Limb (tissue), 2 donors: Measurements from ENCODE around the gene KHSRP.

ENCODE experiments used
- DNase-seq, 2 donors: peaks; one replicate each; pipeline ENCODE4 v3.0.0-alpha.2; 2016; ENCODE audit errors: extremely low spot score in 2 of 2

KHSRP gene

DNA sequence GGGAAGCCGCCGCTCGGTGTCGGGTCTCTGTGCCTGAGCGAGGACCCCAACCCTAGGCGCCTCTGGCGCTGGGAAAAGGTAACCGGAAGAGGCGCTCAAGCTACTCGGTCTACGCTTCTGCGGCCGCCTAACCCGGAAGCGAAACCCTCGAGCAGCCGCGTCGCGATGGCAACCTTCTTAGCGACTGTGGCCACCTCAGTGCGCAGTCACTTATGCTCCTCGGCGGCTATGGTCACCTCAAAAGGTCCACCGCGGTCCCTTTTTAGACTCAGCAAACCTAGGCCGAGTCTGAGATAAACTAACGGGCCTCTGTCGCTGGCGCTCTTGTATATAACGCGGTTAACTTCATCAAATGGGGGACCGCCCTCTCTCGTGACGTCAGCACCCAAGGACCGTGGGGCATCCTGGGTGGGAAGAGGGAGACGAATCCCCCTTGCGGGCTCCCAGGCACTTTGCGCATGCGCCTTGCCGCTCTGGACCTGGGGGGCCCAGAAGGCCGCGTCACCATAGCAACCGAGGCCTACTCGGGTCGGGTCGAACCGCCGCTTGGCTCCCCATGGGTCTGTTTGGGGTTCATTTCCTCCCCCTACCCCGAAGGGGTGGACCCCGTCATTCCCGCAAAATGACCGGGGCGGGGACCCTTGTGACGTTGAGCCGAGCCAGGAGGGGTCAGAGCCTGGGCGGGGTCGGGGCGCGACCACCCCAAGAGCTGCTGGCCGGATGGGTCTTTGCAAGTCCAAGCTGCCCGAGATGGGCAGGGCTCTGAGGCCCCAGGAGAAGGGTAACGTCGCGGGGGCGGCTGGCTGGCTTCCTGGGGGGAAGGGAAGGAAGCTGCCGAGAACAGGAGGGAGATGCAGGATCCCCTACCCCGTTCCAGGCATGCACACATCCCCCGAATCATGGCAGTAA lies 31.3 kb downstream of the KHSRP start, which contains the start of gene GTF2F1:
GTF2F1 (minus strand) TSS at position 91 of the 909 bp plus-strand sequence. CDS start 169 bp downstream, outside the sequence.
- DNase-seq = peak; percentile 97 to 98

DNA sequence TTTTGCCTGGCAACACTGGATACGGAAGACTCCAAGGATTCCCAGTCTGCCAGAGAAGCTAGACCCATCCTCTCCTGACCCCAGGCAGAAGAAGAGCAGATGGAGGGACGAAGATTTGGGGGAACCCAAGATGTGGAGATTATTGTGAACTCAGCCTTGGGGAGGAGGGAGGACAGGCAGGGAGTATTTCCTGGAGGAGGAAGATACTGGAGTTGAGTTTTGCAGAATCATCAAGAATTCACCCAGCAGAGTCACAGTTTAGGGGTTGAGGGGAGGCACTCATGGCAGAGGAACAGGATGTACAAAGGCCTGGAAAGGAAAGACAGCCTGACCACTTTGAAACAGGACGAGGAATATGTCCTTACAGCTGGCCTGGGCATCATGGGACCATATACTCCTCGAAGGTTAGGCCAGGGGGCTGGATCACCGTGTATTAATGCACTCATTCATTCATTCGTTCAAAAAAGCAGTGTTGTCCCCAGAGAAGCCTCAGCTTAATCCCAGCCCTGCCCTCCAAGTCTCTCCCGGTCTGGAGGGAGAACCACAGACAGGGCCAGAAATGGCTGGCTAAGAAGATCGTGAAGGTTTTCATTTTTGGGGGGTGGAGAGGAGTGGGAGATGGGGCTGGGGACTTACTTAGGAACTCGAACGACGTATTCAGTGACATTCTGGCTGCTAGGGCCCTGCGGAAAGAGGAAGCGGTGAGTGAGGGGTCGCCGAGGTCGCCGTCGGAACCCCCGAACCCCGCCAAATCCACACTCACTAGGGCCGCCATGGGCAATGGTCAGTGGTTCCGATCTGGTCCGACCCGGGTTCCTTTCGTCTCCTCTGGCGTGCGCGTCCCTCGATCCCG lies 32.2 kb downstream of the KHSRP start:
- DNase-seq = no peak

DNA sequence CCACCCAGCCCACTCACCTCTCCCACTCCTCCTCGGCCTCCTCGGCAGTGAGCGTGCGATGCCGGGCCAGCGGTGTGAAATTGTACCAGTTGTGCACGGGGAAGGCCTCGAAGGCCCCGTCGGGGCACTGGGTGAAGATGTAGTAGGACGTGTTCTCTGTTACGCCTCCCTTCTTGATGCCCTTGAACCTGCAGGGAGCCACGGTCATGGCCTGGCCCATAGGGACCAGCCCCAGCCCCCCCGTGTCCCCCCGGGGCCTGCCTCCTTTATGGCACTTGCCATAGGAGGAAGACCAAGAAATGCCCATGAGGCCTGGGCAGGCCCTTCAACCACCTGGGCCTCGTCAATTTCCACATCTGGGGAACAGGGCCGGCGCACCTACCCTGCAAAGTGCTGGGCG lies 37.2 kb downstream of the KHSRP start:
- no peak for DNase-seq

DNA sequence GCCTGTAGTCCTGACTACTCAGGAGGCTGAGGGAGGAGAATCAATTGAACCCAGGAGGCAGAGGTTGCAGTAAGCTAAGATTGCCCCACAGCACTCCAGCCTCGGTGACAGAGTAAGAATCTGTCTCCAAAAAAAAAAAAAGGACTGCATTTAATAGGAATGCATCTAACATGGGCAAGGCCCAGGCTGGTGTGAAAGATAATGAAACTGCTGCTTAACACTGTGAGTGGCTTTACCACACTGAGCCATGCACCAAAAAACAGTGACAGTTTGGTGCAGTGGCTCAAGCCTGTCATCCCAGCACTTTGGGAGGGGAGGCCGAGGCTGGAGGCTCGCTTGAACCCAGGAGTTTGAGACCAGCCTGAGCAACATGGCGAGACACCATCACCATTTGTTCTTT lies 40.2 kb downstream of the KHSRP start:
- no peak for DNase-seq

DNA sequence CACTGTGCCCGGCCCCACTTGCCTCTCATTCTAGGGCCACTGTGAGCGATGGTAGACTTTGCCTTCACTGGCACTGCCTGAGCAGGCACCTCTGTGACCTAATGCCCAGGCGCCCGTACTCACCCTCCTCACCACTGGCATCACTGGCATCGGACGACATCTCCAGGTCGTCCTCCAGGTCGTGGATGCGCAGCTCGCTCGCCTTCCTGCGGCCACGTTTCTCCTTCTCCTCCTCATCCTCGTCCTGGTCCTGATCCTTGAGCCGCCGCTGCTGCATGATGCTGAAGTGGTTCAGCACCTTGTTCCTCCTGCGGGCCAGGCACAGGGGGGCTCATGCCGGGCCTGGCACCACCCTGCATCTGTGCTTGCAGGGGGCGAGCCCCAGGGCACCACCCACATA lies 41.4 kb downstream of the KHSRP start:
- DNase-seq = no peak

DNA sequence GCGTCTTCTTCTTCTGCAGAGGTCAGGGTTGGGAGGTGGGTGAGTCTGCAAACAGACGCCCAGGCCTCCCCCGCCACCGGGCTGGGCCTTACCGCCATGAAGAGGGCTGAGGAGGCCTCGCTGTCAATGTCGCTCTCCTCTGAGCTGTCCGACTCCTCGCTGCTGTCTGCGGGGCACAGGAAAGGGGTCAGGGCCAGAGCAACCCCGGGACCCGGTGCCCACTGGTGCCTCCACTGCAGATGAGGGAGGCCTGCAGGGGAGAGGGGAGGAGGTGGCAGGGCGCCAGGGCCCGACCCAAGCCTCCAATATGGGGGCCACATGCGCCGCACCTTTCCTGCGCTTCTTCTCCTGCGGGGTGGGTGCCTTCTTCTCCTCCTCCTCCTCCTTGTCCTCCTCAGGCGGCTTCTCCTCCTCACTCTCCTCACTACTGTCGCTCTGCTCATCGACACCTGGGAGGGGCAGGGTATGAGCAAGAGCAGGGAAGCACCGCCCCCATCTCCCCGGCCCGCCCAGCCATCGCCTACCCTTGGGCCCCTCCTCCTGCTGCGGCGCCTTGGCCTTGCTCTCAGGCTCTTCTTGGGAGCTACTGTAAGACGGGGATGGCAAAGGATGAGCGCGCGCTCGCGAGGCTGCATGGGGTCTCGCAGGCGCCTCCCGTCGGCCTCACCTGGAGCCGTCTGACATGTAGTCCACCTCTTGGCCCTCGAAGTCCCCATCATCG lies 43.4 kb downstream of the KHSRP start:
- DNase-seq = no peak

DNA sequence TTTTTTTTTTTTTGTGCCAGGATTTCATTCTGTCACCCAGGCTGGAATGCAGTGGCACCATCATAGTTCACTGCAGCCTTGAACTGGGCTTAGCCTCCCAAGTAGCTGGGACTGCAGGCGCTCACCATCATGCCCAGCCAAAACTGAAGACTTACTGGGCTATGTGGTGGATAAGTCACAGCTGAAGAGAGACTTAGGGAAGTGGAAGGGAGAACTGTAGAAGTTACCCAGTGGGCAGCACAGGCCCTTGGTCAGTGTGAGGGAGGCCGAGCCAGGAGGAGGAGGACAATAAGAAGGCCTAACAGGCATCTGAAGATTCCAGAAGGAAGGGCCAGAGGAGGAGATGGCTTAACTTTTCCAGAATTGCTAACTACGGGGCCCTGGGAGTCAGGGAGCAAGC lies 44.9 kb downstream of the KHSRP start:
- DNase-seq = no peak

DNA sequence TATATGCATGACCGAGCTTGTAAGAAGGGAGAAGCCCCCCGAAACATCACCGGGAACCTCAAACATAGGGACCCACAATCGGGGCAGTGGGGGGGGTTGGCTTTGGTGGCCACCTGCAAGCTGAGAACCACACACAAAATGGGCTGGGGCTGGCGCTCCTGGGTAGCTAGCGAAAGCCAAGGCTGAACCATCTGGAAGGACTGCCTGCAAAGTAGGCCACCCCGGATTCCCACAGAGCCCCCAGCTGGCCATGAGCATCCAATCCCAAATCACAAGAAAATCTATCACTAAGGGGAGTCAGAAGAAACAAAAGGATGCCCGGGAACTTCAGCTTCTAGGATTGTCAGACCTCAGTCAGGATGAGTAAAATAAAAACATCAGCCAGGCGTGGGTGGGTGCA lies 46.1 kb downstream of the KHSRP start:
- no peak for DNase-seq

DNA sequence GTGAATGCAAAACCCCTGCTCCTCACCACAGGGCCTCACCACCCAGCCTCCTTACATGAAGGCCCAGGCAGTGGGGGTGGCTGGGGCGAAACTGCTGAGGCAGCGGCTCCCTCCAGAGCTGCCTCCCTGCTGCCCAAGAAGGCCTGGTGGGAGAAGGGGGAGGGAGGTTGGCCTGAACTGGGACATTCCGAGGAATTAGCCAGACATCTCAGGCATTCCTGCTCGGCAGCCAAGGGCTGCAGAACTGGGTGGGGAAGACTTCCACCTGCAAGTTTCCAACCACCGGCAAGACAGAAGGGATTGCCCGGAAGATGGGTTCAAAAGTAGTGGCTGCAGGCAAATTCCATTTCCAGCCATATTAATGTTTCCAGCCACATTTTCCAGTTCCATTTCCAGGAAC lies 46.6 kb downstream of the KHSRP start:
- peak; percentile 30 to 52 for DNase-seq

DNA sequence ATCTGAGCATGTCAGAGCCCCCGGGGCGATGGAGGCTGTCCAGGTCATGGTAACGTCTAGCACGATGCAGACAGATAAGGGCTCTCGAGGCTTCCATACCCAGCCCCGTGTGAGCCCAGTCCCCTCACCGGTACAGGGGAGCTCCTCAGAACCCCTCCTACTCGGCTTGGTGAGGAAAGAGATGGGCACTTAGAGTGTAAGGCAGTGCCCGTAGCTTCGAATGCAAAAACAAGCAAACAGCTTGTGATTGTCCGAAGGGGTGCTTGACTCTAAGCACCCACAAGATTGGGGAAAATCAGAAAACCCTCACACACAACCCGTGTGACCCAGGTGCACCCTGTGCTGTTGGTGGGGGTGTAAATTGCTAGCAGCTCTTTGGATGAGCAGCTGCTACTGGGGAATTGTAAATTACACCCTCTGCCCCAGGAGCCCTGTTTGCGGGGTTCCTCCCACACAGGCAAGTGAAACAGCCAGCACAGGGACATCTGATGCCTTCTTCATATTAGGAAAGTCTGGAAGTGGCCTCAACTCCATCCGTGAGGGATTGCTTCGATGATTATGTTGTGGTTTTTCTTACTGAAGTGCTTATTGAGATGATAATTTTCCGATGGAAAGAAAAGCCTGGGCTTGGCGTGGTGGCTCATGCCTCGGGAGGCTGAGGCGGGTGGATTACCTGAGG lies 48.0 kb downstream of the KHSRP start:
- no peak for DNase-seq

DNA sequence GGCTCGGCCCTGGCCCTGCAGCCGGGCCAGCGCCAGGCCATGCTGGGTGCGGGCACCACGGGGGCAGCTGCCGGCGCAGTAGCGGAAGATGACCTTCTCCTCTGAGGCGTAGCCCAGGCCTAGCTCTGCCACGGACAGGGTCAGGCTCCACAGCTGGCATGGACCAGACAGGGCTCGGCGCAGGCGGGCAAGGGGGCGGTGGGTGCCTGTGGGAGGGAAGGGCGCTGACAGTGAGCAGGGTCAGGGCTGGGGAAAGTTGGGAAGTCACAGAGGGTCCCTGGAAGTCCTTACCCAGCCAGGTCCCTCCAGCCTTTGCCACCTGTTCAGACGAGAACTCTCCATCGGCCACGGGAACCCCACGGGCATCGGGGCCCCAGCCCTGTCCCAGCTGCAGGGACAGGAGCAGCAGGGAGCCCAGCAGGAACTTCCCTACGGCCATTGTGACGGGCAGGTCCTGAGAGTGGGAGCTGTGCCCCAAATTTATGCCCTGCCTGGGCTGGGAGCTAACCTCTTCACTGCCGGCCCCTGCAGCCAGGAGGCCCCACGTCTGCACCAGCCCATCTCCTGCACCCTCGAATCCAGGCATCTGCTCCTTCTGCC lies 49.1 kb downstream of the KHSRP start, which contains the start of gene PSPN:
PSPN (minus strand) TSS at position 523 of the 600 bp plus-strand sequence; CDS start at position 439, 84 bp downstream.
- no peak for DNase-seq

DNA sequence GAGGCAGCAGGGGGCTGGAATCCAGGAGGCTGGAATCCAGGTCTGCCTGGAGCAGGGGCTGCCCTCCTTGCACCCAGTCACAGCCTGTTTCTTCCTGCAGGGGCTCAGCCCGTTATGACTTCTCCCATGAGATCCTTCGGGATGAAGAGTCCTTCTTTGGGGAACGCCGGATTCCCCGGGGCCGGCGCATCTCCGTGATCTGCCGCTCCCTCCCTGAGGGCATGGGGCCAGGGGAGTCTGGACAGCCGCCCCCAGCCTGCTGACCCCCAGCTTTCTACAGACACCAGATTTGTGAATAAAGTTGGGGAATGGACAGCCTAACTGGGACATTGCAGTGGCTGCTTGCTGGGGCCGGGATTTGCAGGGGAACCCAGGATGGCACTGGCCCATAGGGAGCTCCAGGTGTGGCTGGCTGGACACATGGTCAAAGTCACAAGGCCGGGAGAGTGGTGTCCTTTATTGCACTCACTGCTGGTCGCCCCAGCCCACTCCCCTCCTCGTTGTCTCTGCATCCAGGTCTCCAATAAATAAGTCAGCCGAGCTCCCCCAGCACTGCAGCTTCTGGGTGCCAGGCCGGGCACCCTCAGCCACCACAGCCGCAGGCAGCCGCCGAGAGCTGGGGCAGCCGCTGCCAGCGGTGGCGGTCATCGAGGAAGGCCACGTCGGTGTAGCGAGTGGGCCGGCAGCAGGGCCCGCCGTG lies 49.8 kb downstream of the KHSRP start:
- no peak for DNase-seq

DNA sequence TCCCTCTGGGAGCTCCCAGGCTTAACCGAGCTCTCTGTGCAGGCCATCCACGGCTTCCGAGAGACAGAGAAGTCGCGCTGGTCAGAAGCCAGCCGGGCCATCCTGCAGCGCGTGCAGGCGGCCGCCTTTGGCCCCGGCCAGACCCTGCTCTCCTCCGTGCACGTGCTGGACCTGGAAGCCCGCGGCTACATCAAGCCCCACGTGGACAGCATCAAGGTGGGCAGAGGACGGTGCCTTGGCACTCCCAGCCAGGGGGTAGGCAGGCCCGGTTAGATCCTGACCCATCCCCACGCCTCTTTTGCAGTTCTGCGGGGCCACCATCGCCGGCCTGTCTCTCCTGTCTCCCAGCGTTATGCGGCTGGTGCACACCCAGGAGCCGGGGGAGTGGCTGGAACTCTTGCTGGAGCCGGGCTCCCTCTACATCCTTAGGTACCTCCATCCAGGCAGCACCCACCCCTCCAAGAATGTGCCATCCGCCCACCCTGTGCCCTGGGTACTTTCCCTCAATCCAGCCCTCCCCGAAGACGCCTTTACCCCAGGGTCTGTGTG lies 50.4 kb downstream of the KHSRP start:
- DNase-seq = no peak

DNA sequence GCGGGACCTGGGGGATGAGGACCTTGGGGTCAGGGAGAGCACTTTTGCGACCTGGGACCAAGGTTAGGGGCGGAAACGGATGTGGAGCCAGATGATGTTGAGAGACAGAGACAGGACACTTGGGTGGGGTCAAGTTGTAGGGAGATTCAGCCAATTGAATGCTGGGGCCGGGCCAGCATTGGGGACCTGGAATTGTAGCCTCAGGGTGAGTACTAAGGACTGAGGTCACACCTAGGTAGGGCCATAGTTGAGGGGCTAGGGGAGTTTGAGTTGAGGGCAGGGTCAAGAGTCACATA lies 50.9 kb downstream of the KHSRP start:
- DNase-seq = no peak

DNA sequence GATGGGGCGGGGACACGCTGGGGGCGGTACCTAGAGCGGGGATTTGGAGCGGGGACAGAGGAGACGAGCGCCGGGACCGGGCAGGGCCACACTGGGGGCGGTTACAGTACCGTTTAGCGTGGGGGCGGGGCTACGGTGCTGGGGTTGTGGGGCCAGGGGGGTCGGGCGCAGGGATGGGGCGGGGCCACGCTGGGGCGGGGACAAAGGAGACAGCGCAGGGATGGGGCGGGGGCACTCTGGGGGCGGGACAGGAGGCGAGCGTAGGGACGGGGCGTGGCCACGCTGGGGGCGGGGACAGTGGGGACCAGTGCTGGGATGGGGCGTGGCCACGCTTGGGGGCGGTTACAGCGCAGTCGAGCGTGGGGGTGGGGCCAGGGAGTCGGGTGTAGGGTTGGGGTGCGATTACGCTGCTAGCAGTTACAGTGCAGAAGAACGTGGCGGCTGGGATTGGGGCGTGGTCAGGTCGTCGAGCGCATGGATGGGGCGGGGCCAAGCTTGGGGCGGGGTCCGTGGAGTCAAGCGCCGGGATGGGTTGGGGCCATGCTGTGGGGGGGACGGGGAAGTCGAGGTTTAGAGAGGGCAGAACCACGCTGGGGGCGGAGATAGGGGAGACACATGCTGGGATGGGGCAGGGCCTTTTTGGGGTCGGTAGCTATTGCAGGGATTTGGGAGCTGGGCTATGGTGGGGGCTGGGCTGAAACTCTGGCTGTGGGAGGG lies 51.4 kb downstream of the KHSRP start:
- DNase-seq = peak; percentile 99 to 100

DNA sequence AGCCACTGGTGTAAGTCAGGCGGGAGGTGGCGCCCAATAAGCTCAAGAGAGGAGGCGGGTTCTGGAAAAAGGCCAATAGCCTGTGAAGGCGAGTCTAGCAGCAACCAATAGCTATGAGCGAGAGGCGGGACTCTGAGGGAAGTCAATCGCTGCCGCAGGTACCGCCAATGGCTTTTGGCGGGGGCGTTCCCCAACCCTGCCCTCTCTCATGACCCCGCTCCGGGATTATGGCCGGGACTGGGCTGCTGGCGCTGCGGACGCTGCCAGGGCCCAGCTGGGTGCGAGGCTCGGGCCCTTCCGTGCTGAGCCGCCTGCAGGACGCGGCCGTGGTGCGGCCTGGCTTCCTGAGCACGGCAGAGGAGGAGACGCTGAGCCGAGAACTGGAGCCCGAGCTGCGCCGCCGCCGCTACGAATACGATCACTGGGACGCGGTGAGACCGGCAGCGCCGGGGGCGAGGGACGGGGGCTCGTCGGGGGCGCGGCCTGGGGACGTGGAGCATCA lies 52.0 kb downstream of the KHSRP start, which contains the start of gene ALKBH7:
ALKBH7 (plus strand) TSS at position 201 of the 502 bp plus-strand sequence; CDS start at position 228, 27 bp downstream.
- DNase-seq = peak; percentile 96 to 100

DNA sequence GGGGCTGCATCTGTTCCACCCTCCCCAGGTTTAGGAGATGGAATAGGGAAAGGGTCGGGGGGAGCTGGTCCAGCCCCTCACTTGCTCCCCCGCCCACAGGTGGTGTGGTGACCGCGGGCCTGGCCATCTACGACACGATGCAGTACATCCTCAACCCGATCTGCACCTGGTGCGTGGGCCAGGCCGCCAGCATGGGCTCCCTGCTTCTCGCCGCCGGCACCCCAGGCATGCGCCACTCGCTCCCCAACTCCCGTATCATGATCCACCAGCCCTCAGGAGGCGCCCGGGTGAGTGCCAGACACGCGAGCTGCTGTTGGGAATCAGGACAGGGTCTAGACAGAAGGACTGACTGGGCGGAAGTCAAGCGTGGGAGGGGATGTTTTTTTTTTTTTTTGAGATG lies 60.3 kb downstream of the KHSRP start:
- DNase-seq = no peak
